Middle frontal gyrus (tissue), 1 donor: Measurements from ENCODE around the gene TIMM22.

Experiments used
- DNase-seq: peaks from one replicate; pipeline ENCODE4 v3.0.0-alpha.2; 2015; ENCODE audit warnings: low spot score; ENCODE audit errors: extremely low spot score

Gene TIMM22

DNA sequence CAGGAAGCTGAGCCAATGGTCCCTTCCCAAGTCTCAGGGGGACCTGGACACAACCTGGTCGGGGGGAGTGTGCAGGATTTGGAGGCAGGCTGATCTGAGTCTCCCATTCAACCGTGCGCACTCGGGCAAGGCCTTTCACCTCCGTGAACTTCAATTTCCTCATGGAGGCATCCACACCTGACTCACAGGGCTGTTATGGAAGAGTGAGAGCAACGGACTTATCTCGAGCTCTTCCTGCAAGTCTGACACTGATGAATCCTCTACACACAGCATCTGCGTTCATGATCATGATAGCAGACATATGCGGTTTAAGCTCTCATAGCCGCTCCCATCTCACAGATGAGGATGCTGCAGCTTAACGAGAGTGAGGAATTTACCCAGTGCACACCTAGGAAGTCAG is 21.6 kb downstream of the TIMM22 start:
- DNase-seq: no peak

DNA sequence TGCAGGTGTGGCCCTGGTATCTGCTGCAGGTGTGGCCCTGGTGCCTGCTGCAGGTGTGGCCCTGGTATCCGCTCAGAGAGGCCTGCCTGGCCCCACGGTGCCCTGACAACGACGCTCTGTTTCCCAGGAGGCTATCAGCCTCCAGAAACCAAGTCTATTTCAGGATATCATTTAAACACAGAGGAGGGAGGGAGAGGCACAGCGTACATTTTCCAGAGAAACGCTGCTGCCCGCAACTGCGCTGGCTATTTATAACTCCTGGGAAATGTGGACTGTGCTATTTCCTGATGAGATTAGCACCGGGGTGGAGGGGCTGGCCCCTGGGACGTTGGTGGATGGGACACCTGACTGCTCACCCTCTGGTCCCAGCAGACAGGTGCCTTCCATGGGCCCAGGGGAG is 22.5 kb downstream of the TIMM22 start:
- no peak for DNase-seq

DNA sequence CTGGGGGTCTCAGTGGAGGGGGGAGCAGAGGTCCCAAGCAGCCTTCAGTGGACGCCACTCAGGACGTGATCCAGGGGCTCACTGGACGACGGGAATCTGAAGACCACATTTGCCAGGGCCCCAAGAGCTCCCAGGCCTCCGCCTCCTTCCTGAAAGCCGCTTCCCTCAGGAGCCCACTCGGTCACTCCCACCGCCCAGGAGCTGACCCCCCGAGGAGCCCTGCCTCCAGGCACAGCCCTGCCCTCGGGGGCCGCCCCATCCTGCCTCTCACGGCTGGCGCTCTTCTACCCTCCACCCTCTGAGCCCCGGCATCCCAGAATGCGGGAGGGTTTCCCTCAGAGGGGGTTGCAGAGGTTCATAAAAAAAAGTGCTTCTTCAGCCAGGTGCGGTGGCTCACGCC is 24.2 kb downstream of the TIMM22 start:
- no peak for DNase-seq

DNA sequence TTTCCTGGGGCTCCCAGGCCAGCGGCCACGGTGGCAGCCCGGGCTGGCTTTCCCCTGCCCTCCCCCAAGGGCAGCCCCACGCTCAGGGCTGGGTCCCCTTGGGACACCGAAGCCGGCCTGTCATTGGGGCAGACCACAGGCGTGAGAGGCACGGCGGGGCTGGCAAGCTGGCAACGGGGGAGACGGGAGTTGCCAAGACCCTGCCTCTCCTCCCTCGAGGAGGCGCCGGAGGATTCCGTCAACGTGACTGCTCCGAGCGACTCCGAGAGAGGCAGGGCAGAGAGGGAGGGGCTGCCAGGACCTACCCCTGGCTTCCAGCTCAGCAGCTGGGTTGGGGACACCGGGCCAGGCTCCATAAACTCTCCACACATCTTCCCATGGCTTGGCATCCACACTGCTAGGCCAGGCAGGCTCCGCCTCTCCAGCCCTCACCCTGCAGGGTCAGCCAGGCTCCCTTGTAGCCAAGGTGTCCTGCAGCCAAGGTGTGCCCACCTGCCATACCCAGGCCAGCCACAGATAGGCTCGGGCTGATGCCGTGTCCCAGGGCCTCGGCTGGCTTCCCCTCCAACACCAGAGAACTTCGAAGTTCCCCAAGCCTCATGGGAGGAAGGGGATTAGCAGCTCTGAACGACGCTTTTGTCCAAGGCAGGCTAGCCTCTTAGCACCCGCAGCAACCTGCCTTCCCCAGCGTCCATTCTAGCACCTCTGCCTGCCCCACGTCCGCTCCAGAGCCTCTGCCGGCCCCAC is 25.5 kb downstream of the TIMM22 start:
- DNase-seq: no peak

DNA sequence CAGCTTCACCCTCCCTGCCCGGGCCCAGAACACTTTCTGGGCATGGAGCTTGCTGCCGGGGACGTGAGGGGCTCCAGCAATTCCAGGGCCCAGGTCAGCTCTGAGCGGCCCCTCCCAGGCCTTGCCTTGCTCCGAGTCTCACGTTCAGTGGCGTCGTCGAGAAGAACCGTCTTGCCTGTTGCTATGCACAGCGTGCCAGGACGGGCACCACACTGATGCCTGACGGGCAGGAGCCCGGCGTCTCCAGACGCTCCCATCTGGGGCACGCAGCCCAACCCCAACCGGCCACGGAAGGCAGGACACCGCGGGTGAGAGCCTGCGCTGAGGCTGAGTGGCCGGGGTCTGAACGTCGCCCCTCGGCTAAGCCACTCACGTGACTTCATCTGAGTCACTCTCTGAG is 27.1 kb downstream of the TIMM22 start:
- no peak for DNase-seq

DNA sequence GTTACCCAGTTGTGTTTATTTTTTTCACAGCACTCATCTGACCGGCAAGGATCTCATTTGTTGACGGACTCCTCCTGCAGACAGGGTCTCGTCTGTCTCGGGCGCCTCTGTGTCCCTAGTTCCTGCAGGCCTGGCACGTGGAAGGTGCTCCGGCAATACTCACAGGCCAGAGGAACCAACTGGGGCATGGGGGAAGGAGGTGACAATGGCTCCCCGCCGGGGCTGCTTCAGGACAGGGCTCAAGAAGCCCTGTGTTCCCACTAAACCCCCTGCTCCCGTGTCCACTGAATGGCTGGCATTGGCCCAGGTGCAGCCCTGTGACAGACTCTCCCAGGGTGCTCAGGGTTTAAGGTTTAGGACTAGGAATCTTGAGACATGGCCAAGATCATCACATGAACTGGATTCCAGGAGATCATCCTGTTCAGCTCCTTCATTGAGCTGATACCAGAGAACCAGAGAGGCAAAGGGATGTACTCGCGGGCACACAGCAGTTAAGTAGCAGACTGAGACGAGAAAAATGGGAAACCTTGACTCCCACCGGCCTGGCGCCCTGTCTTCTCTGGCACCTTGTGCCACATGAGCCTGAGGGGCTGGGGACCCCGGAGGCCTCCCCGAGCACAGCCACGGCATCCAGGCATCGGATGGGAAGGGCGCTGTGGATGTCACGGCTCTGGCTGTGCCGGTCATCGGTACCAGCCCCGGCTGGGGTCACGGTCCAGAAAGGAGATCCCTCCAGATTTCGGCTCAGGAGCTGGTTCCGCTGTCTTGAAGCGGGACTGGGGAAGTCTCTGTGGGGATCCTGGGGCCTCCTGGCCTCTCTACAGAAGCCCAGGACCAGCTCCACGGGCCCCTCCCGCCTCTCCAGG is 29.0 kb downstream of the TIMM22 start:
- DNase-seq: no peak

DNA sequence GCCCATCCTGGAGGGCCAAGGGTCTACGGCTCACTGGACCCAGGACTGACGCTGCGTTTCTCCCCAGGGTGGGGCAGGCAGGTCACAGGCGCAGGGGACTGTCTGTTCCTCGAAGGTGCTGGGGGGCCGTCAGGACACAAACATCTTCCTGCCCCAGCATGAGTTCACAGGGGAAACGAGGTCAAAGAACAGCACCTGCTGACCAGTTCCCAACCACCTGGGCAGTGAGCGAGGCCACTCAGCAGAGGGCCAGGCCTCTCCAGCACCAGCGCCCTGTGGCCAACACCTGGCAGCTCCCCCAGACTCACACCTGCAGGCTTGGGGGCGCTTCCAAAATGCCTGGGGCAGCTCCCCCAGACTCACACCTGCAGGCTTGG is 29.7 kb downstream of the TIMM22 start:
- DNase-seq: no peak

DNA sequence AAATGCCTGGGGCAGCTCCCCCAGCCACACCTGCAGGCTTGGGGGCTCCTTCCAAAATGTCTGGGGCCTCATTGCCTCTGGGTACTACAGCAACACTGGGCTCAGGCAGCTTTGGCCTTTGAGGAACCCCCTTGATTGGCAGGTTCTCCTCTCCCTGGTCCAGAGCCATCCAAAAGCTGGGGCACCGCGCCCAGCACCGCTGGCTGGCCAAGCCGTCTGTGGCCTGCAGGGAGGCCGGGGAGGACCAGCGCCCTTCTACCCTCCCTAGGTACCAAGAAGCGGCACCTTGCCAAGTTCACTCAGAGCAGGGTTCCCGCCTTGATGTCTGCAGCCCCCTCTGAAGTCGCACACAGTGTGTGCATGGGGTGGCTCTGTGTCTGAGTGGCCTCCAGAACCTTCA is 30.1 kb downstream of the TIMM22 start:
- no peak for DNase-seq

DNA sequence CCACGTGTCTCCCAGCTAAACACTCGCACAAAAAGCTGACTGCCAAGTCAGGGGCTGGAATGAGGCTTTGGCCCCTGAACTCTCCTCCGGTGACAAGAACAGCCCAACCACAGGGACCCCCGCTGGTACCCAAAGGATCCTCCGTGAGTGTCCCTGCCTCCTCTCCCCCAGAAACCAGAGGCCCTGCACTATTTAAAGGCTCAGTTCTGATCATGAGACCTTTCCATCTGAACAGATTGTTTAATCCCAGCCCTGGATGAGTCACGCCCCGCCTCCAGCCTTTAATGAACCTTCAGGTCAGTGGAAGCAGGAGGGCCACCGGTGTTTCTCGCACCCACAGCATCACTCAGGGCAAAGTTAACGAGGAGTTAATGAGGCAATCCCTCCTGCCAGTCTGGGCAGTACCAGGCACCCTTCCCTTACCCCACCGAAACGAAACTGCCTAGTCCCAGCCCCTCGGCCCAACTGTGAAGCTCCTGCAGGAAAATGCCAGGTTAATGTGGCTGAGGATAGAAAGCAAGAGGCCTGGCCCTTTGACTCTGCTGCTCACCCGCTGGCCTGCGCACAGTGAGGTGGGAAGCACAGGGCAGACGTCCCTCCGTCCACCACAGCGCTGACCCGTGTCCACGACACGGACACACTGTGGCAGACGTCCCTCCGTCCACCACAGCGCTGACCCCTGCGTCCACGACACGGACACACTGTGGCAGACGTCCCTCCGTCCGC is 32.4 kb downstream of the TIMM22 start:
- no peak for DNase-seq

DNA sequence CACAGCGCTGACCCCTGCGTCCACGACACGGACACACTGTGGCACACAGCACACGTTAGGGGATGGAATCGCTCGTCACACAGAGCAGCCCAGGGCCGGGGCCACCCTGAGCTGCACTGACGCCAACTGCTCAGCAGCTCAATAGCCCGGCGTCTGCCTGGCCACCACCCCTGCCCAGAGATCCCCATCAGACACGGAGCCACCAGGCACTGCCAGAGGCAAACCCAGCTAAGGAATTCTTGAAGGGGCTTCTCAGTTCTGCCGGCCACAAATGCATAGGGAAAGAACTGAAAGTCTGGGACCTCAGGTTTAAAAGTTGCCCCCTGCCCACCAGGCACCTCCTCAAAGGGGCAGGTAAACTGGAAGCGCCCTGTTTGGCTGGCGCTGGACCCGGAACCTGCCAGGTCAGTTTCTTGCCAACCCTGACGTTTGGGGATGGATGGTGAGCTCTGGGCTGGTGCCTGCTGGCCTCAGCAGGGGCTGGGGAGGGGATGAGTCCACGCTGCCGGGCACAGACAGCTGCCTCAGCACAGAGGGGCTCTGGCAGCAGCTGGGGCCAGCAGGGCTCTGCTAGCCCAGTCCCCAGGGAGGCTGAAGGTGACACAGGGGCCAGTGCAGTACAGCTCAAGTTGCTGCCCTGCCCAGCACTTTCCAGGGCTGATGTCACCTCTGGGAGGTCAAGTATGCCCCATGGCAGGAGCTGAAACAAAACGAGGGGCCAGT is 33.2 kb downstream of the TIMM22 start:
- DNase-seq: no peak

DNA sequence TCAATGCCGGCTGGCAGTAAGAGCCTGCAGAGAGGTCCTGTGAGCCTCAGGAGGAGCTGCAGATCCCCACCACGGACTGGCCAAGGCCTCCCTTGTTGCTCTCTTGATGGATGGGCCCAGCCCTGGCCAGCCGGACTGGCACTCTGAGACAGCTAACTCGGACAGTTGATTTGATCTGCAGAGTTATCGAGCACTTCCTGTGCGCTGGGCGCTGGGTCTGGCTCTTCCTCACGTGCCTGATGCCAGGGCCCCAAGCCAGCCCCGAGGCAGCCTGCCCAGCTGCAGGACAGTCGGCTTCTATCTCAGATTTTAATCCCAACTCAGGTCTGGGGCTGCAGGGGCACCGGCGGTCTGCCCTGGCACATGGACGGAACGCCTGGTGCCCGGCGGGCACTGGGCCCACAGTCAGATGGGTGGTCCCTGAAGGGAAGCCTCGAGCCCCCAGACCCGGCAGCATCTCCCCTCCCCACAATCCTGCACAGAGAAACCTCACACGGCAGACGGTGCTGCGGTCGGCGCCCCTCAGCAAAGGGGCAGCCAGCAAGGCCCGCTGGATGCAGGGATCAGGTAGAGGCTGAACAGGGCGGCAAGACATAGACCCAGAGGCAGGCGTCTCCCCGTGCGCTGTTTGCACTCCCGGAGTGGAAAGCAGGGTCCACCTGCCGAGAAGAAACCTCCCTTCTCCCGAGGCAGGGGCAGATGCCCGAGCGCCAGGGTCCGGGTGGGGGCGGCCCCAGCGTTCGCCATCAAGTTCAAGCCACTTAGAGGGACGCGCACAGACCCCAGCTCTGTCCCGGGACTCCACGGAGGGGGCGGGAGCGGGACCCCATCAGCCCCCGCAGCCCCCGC is 34.0 kb downstream of the TIMM22 start:
- DNase-seq: no peak

DNA sequence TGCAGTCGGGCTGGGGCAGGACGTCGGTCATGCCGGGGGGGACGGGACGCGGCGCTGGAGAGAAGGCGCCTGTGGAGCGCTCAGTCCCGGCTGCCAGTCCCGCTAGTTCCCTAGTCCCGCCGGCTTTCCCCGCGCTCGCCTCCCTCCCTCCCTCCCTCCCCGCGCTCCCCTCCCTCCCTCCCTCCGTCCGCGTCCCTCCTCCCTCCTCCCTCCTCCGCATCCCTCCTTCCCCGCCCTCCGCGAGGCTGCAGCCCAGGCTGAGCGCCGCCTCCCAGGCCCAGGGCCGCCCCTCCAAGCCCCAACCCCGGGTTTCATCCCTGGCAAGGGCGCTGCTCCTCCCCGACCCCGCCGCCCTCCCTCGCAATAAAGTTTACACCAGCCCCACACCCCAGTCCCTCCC is 34.8 kb downstream of the TIMM22 start:
- no peak for DNase-seq

DNA sequence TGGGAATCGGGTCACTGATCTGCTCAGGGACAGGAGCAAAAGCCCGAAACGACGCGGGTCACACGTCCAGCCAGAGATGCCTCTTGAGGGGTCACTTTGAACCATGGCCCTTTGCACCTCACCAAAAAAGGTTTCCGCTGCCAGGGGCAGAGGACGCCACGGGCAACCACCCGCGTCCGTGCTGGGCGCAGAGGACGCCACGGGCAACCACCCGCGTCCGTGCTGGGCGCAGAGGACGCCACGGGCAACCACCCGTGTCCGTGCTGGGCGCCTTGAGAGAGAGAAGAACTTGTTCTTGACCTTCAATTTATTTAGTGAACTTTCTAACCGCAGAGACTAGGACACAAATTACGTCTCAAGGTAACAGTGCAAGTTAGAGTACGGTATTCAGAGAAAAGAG is 35.5 kb downstream of the TIMM22 start:
- DNase-seq: no peak

DNA sequence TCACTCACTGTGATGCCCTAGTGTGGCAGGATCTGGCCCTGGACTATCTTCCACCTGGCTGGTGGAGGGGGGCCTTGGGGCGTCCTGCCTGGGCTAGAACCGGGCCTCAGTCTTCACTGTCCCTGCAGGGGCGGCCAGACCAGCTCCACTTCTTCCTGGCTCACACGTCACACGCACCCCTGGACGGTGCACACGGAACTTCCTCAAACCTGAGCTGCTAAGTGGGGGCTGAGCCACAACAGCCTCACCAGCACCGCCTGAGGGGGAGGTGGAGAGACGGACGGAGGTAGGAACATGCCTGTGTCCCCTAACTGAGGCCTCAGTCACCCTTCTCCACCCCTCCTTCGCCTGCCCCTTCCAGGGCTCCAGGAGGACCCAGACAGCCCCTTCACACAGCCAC is 36.6 kb downstream of the TIMM22 start:
- no peak for DNase-seq

DNA sequence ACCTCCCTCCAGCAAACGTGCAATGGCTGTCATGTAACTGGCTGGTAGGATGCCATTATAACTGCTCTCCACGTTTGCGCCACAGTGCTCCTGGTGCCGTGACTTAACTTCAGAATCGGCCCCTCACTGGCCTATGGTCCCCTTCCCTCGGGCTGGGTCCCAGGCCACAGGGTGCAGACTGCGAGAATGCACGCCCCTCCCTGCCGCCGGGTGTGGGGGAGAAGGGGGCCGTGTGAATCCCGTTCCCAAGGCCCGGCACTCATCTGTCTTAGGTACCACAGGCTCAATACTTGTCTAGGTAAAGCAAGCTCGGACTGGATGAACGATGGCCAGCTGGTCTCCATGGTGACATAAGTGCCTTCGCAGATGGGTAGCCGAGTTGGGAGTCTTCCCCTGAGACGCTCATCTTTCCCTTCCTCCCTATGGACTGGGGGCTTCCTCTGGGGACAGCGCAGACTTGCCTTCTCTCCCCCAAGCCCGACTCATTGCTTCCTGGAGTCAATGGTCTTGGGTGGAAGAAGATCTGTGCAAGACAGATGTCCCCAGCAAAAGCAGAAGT is 37.8 kb downstream of the TIMM22 start:
- DNase-seq: no peak

DNA sequence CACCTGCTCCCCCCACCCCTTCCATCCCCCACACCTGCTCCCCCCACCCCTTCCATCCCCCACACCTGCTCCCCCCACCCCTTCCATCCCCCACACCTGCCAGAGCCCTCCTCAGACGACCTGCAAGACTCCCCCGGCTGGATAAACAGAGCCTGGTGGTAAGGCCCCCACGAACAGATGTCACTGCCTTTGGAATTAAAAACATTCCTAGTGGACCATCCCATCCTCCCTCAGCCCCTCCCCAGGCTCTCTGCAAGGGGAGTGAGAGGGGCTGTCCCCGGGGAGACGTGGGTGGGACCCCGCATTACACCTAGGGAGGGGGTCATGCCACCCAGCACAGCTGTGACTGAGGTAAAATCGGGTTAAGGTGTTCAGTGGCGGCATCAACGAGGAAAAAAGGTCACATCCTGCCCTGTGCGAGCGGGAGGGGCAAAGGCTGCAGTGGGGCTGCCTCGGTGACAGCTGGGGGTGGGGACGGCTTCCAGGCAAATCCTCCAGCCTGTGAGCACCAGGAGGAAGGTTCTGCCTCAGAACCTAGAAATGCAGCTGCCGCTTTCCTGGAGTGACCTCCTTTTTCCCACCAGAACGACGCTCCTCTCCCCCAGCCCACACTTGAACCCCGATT is 38.7 kb downstream of the TIMM22 start:
- DNase-seq: no peak

DNA sequence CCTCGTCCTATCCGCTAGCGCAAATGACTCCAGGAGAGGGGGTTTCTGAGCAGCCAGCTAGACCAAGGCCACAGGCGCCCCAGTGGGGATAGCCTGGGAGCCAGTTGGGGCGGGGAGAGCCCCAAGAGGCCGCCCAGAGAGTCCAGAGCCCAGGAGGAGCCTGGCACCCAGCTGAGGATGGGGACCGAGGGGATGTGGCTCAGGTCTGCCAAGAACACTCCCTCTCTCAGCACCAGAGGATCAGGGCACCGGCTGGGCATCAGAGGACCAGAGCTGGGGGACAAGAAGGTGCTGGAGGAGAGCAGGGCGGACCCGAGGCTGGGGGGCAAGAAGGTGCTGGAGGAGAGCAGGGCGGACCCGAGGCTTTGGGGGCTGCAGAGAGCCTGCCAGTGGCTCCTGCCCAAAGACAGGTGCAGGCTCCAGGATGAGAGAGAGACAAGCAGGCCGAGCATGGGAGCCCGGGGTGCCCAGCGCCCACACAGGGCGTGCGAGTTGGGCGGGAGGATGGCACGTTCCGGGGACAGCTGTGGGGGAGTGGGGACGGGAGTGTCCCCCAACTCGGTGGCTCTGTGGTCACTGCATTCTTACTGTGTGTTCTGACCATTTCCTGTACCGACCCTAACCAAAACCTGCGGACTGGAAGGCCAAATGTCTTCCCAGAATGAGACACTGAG is 39.4 kb downstream of the TIMM22 start:
- no peak for DNase-seq

DNA sequence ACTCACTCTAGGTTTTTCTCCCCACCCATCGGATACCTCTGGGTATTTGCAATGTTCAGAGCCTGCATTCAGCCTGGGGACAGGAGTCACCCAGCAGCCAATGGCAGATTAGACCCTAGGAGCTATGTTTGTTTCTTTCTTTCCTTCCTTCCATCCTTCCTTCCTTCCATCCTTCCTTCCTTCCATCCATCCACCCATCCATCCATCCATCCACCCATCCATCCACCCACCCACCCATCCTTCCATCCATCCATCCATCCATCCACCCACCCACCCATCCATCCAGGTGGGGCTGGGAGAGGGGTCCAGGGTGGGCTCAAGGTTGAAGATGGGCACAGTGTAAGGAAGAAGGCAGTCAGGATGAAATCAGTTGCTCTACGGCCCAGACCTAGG is 39.9 kb downstream of the TIMM22 start:
- no peak for DNase-seq

DNA sequence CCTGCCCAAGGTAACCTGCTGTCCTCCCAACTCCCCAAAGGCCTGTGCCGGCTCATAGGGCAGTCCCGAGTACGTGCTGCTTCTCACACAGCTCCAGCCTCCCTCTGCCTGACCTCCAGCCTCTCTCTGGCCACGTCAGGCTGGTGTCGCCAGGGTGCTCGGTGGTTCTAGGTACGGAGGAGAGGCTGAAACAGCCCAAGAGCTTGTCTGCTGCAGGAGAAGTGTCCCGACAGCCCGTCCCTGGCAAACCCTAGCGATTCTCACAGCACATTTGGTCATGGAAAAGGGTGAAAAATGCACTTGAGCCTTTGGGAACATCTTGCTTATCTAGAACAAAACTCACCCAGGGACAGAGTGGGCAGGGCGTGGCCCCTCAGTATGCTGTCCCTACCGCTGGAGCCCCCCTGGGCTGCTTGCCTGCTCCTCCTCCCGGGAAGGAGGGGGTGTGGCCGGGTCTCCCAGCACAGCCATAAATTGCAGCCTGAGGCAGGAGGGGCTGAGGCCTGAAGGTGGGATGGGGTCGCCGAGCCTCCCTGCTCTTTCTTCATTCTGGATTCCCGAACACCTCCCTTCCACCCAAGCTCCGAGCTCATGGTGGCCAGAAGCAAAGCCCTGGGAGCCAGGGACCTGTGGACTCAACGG is 40.4 kb downstream of the TIMM22 start:
- no peak for DNase-seq
